GM12878 (cell line): ENCODE results near the gene TXNRD3.

Experiments
- CTCF ChIP-seq, 3 experiments: IDR thresholded peaks in 2 of 3; conservative IDR thresholded peaks in 1 of 3; 2 replicates each; pipeline ENCODE4 v1.5.1; 2011; ENCODE audit warnings: low read depth in 3 of 3, low read length in 3 of 3, mild to moderate bottlenecking in 3 of 3, control low read depth in 2 of 3, moderate library complexity in 2 of 3, inconsistent platforms in 1 of 3, mixed read lengths in 1 of 3; ENCODE audit not compliant: control insufficient read depth in 2 of 3, insufficient read depth in 1 of 3; ENCODE audit errors: extremely low read depth in 1 of 3
- PBX3 ChIP-seq: IDR thresholded peaks from 2 replicates; pipeline ENCODE4 v1.6.1; 2011; ENCODE audit warnings: mild to moderate bottlenecking, low read depth, low read length, moderate library complexity; ENCODE audit not compliant: insufficient replicate concordance
- YY1 ChIP-seq: IDR thresholded peaks from 2 replicates; pipeline ENCODE4 v1.6.1; 2011; ENCODE audit warnings: low read depth, mild to moderate bottlenecking, low read length

- TF ChIP-seq PBX3: no peak
- no peak for TF ChIP-seq YY1
- TF ChIP-seq CTCF (IDR thresholded peaks at IDR 0.05 in 2 of 3, conservative IDR thresholded peaks at IDR 0.05 in 1 of 3; ENCODE audit: control insufficient read depth in 2 of 3, extremely low read depth in 1 of 3, insufficient read depth in 1 of 3, low read depth in 3 of 3, low read length in 3 of 3): no peak
Observed at GRCh38 chr3:126665221-126665936, 10.5 kb upstream of the TXNRD3 start.
